Prostate gland (tissue), 2 donors: Measurements from ENCODE around the gene IREB2. TPM values are rescaled to one million over a fixed set of nuclear protein-coding genes. Genes with fewer than 3 reads are reported as not detected.

Experiments
- DNase-seq: peaks from one replicate; pipeline ENCODE4 v3.0.0-alpha.2; 2019; ENCODE audit warnings: low spot score
- H3K27ac ChIP-seq, 2 donors: fragments of 200-600 bp; sonication (generic); 2 replicates each; pipeline ENCODE4 v1.5.1; 2017 to 2019
- H3K27me3 ChIP-seq: fragments of 200-600 bp; sonication (generic); replicated peaks from 2 replicates; pipeline ENCODE4 v1.5.1; 2019; ENCODE audit not compliant: insufficient read depth
- H3K36me3 ChIP-seq, 2 donors: fragments of 200-600 bp; sonication (generic); 1 replicate in 1 of 2; 2 replicates in 1 of 2; pipeline versions ENCODE4 v1.5.1 to v1.8.1; 2017 to 2019
- H3K4me1 ChIP-seq: fragments of 200-600 bp; sonication (generic); replicated peaks from 2 replicates; pipeline ENCODE4 v1.5.1; 2019
- H3K4me3 ChIP-seq, 2 donors: fragments of 200-600 bp; sonication (generic); 2 replicates each; pipeline ENCODE4 v1.5.1; 2017 to 2019
- H3K9me3 ChIP-seq: fragments of 200-600 bp; sonication (generic); 2 replicates; pipeline ENCODE4 v1.5.1; 2017
- CTCF ChIP-seq, 4 experiments: fragments of 200-600 bp in 2 of 4; fragments of 450-650 bp in 2 of 4; sonication (generic) in 2 of 4; IDR thresholded peaks; 1 replicate in 3 of 4; 2 replicates in 1 of 4; pipeline ENCODE4 v1.5.1; 2016 to 2019; ENCODE audit warnings: antibody characterized with exemption in 4 of 4, mild to moderate bottlenecking in 2 of 4, moderate library complexity in 2 of 4
- POLR2A ChIP-seq: fragments of 450-650 bp; IDR thresholded peaks from one replicate; pipeline ENCODE4 v1.6.1; 2016; ENCODE audit warnings: antibody characterized with exemption, mild to moderate bottlenecking
- POLR2AphosphoS5 ChIP-seq: sonication (generic); formaldehyde crosslinking; IDR thresholded peaks from one replicate; pipeline ENCODE4 v1.6.1; 2017; ENCODE audit warnings: antibody characterized with exemption
- WGBS: methylation state at CpG from one replicate; pipeline ENCODE4 v1.1.5; 2018; 5-methylcytosine and 5-hydroxymethylcytosine counted together
- intact Hi-C: fragments of 100-400 bp; cut with DNase I; formaldehyde crosslinking; loops from one replicate; pipeline ENCODE4 v1.14.2; 2022
- total RNA-seq, 2 donors: library from RNA; depleted of rRNA; stranded (reverse); fragments of >200 nt; gene quantifications; one replicate each; pipeline ENCODE4 v1.1.0, GENCODE V29; 2016

IREB2 gene
- total RNA-seq, 2 donors from 2014 or later: 30.5 to 39.0 TPM

- Histone ChIP-seq H3K4me1 (no peaks in the 10 kb centered on the region), H3K4me3 (no peak overlapping the region), H3K9me3 (no peaks in the 10 kb centered on the region), H3K27me3 (no peaks in the 10 kb centered on the region), H3K27ac (no peak overlapping the region), H3K36me3 (no peaks in the 10 kb centered on the region)
- intact Hi-C loops: no loop called here
- DNase-seq: no peak
- 74% methylated on average over 3 of the region's 3 CpGs for WGBS
- no peak for TF ChIP-seq POLR2AphosphoS5
- TF ChIP-seq POLR2A: no peak
- TF ChIP-seq CTCF (IDR thresholded peaks at IDR 0.05): no peak
Observed at GRCh38 chr15:78394026-78394425, 44.0 kb upstream of the IREB2 start.

GRCh38 chr15:78394981-78395616, 42.9 kb upstream of the IREB2 start:
- DNase-seq: no peak
- Histone ChIP-seq H3K36me3 (no peaks in the 10 kb centered on the region), H3K4me3 (no peak overlapping the region), H3K4me1 (no peaks in the 10 kb centered on the region), H3K27me3 (no peaks in the 10 kb centered on the region), H3K9me3 (no peaks in the 10 kb centered on the region), H3K27ac (no peak overlapping the region)
- TF ChIP-seq POLR2A (no peak), POLR2AphosphoS5 (no peak), CTCF (IDR thresholded peaks at IDR 0.05) (no peak)
- intact Hi-C loops: no loop called here
- 63% methylated on average over 13 of the region's 13 CpGs for WGBS

- intact Hi-C loops: no loop called here
- H3K4me3 ChIP-seq: no peak overlapping the region
- H3K36me3 ChIP-seq: no peaks in the 10 kb centered on the region
- no peak for DNase-seq
- H3K27me3 ChIP-seq: no peaks in the 10 kb centered on the region
- no peaks in the 10 kb centered on the region for H3K4me1 ChIP-seq
- no peaks in the 10 kb centered on the region for H3K9me3 ChIP-seq
- TF ChIP-seq POLR2A: no peak
- no peak for TF ChIP-seq CTCF (IDR thresholded peaks at IDR 0.05)
- no peak for TF ChIP-seq POLR2AphosphoS5
- no peak overlapping the region for H3K27ac ChIP-seq
- 89% methylated on average over 9 of the region's 9 CpGs for WGBS
Observed at GRCh38 chr15:78396186-78396814, 41.7 kb upstream of the IREB2 start.

GRCh38 chr15:78396976-78397375, 41.0 kb upstream of the IREB2 start:
- Histone ChIP-seq H3K27ac (no peak overlapping the region), H3K36me3 (no peaks in the 10 kb centered on the region), H3K27me3 (no peaks in the 10 kb centered on the region), H3K4me1 (no peaks in the 10 kb centered on the region), H3K4me3 (no peak overlapping the region), H3K9me3 (no peaks in the 10 kb centered on the region)
- TF ChIP-seq POLR2AphosphoS5 (peak; percentile 52), POLR2A (no peak), CTCF (IDR thresholded peaks at IDR 0.05) (peak in 3 of 4 experiments; percentile 28 to 42 (median 31))
- WGBS: 35% methylated on average over 9 of the region's 9 CpGs
- peak; percentile 46 for DNase-seq
- intact Hi-C loops: no loop called here

- H3K27ac ChIP-seq: no peak overlapping the region
- TF ChIP-seq POLR2AphosphoS5: no peak
- TF ChIP-seq POLR2A: no peak
- no peak for TF ChIP-seq CTCF (IDR thresholded peaks at IDR 0.05)
- H3K4me3 ChIP-seq: no peak overlapping the region
- DNase-seq: no peak
- intact Hi-C loops: no loop called here
- no peaks in the 10 kb centered on the region for H3K36me3 ChIP-seq
- no peaks in the 10 kb centered on the region for H3K27me3 ChIP-seq
- 90% methylated on average over 2 of the region's 2 CpGs for WGBS
- H3K4me1 ChIP-seq: no peaks in the 10 kb centered on the region
- H3K9me3 ChIP-seq: no peaks in the 10 kb centered on the region
Observed at GRCh38 chr15:78397382-78397781, 40.6 kb upstream of the IREB2 start.
